NOMO-1 treated with DMSO at 0.1 percent for 48 hours (cell line): Measurements from ENCODE around the gene KRT71.

Experiments
- DNase-seq: peaks from one replicate; lab custom pipeline; 2025; ENCODE audit not compliant: unreplicated experiment; lab: John Stamatoyannopoulos, UW

Gene KRT71

DNA sequence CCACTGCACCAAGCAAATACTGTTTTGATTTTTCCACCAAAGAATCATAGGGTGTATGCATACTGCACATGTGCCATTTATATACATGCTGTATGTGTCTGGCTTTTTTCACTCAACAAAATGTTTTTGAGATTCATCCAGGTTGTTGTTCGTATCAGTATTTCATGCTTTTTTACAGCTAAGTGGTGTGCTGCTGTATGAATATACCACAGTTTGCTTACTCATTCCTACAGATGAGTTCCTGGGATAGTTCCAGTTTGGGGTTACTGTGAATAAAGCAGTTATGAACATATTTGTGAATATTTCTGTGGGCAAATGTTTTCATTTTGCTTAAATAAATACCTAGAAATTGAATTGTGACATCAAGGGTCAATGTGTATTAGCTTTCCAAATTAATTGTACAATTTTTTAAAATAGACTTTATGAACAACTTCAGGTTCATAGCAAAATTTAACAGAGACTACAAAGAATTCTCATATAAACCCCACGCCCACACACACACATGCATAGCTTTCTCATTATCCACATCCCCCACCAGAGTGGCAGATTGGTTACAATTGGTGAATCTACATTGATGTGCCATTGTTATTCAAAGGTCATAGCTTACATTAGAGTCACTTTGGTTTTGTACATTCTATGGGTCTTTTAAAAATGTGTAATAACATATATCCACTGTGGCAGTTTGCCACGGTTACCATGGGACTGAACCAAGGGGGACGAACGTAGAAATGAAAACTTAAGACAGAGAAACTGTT is 53.0 kb downstream of the KRT71 start:
- DNase-seq: no peak

DNA sequence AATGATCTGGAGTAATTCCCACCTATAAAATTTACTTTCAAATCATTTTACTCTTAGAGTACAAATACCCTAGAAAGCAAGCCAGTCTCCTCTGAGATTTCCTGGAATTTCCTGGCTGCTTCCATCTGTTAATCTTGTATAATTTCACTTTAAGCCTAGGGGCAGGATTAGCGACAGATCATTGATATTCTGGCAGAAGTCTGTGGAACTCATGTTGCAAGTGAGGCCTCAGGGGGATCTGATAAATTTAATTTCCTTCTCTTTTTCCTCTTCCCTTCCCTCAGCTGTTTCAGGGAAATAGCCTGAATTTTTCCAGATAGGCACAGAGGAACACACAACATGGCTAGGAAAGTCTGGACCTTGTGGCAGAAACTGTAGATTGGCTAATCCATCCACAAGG is 54.0 kb downstream of the KRT71 start:
- no peak for DNase-seq

- no peak for DNase-seq
Measured at GRCh38 chr12:52497975-52498374, 55.0 kb downstream of the KRT71 start.

DNA sequence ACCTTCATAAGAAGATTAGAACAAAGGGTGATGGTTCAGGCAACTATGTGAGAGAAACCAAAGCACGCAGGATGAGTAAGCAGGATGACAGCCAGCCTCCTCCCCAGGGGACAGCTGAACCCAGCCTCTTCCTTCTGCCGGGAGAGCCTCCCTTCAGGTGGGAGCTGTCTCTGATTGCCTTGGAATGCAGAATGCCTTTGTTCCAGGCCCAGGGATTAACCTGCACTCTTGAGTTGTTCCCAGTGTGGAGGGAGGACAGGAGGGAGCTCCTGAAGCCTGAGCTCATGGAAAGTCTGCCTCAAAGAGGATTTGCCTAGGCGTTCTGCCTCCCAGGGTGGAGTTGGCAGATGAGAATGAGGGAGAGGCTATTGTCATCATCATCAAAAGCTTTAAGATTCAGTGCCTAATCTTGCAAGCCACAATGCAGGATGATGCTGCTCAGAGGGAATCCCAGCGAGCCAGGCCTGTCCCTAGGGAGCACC is 56.3 kb downstream of the KRT71 start:
- DNase-seq: no peak

DNA sequence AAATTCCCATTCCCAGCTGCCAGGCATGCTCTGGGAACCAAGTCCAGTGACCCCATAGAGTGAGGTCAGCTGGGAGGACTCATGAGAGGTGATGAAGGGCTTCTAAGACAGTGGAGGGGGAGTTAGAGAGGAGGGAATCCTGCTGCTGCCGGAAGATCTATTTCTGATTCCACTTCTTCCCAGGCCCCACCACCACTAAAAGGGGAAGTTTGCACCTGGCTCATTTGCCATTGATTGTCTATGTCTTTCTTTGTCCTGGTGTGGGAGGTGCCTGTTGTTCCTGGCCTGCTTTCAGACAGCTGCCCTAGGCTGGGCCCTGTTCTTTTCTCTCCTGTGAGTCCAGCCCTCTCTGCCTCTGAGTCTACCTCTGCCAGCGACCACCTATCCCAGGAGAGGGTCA is 56.9 kb downstream of the KRT71 start:
- DNase-seq: no peak

- DNase-seq: no peak
Measured at GRCh38 chr12:52495389-52495788, 57.6 kb downstream of the KRT71 start.

DNA sequence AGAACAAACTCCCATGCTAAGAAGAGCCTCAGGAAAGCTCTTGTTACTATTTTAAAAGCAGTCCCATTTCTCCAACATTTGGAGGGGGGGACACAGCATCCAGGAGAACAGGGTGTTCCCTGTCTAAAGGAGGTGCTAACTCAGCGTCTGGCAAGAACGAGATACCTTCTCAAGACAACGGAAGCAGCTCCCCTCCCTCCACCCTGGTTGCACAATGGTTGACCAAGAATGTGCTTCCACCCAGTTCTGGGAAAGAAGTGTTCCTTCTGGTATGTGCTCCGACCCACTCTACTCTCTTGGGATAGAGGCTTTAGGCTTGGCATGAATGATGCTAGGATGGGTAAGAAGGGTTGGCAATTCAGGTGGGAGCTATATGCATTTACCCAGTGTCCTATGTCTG is 58.4 kb downstream of the KRT71 start:
- no peak for DNase-seq

GRCh38 chr12:52494100-52494499 is 58.8 kb downstream of the KRT71 start:
- no peak for DNase-seq
